ENCODE measurements around the gene FTSJ1. TPM values are rescaled to one million over a fixed set of nuclear protein-coding genes. Genes with fewer than 3 reads are reported as not detected.
"Not testable (repeated sequence)": the region's sequence is repeated elsewhere in the genome, so short reads cannot be mapped to it uniquely, and the experiment has no call there.

The FTSJ1 gene
- total RNA-seq, 1 donor from 2014 or later = 32.2 TPM

- Histone ChIP-seq H4K20me1 (ENCODE audit: low read depth) (no peaks in the 10 kb centered on the region), H3K79me2 (ENCODE audit: low read depth) (no peaks in the 10 kb centered on the region), H3K27ac (no peak overlapping the region), H3K4me2 (no peak overlapping the region), H3K27me3 (no peaks in the 10 kb centered on the region), H3K9ac (no peak overlapping the region), H2AFZ (replicated peaks) (no peak overlapping the region), H3F3A (ENCODE audit: low read depth) (no peaks in the 10 kb centered on the region), H3K4me3 (no peak overlapping the region), H3K9me3 (ENCODE audit: low read depth) (no peaks in the 10 kb centered on the region), H3K4me1 (no peaks in the 10 kb centered on the region), H3K36me3 (no peaks in the 10 kb centered on the region)
- Mint-ChIP-seq H3K36me3 (peaks cover 11% of the 10 kb centered on the region), H3K4me3 (no peak overlapping the region), H3K27me3 (ENCODE audit: insufficient read depth, low read depth) (peaks cover 5% of the 10 kb centered on the region), H3K4me1 (peaks cover 7% of the 10 kb centered on the region), H3K27ac (no peak overlapping the region), H3K9me3 (peaks cover 22% of the 10 kb centered on the region)
- DNase-seq (ENCODE audit: low spot score) = no peak
- TF ChIP-seq EZH2 (IDR thresholded peaks at IDR 0.05) = no peak
Measured at GRCh38 chrX:48515842-48516241, 39.8 kb downstream of the FTSJ1 start.

GRCh38 chrX:48516285-48516684, 40.3 kb downstream of the FTSJ1 start:
- Mint-ChIP-seq H3K27me3 (ENCODE audit: insufficient read depth, low read depth) (peaks cover 5% of the 10 kb centered on the region), H3K4me1 (peaks cover 12% of the 10 kb centered on the region)
- no peaks in the 10 kb centered on the region for H3K36me3 ChIP-seq

GRCh38 chrX:48516987-48517386, 41.0 kb downstream of the FTSJ1 start:
- H3K9me3 Mint-ChIP-seq = peaks cover 21% of the 10 kb centered on the region
- H3K9ac ChIP-seq = no peak overlapping the region
- H3K79me2 ChIP-seq (ENCODE audit: low read depth) = peaks cover under 1% of the 10 kb centered on the region
- H3K36me3 ChIP-seq = no peaks in the 10 kb centered on the region
- no peak overlapping the region for H3K4me2 ChIP-seq
- H3K9me3 ChIP-seq (ENCODE audit: low read depth) = no peaks in the 10 kb centered on the region
- no peaks in the 10 kb centered on the region for H3K4me1 ChIP-seq
- peaks cover 5% of the 10 kb centered on the region for H3F3A ChIP-seq (ENCODE audit: low read depth)
- no peak for DNase-seq (ENCODE audit: low spot score)
- peaks cover 10% of the 10 kb centered on the region for H3K36me3 Mint-ChIP-seq
- H3K27ac ChIP-seq = no peak overlapping the region
- TF ChIP-seq EZH2phosphoT487 (IDR thresholded peaks at IDR 0.05) (no peak), EZH2 (IDR thresholded peaks at IDR 0.05) (no peak), CTCF (IDR thresholded peaks at IDR 0.05) (no peak)
- H3K27me3 ChIP-seq = no peaks in the 10 kb centered on the region
- H3K4me3 ChIP-seq = no peak overlapping the region
- H3K27ac Mint-ChIP-seq = no peak overlapping the region
- peaks cover 12% of the 10 kb centered on the region for H3K4me1 Mint-ChIP-seq
- no peak overlapping the region for H2AFZ ChIP-seq (replicated peaks)
- H3K27me3 Mint-ChIP-seq (ENCODE audit: insufficient read depth, low read depth) = peaks cover 7% of the 10 kb centered on the region
- H4K20me1 ChIP-seq (ENCODE audit: low read depth) = no peaks in the 10 kb centered on the region
- H3K4me3 Mint-ChIP-seq = no peak overlapping the region

More at GRCh38 chrX:48516285-48516684, 40.3 kb downstream of the FTSJ1 start:
- Histone ChIP-seq H3K27me3 (no peaks in the 10 kb centered on the region), H3F3A (ENCODE audit: low read depth) (peaks cover 4% of the 10 kb centered on the region), H3K4me2 (no peak overlapping the region), H3K9ac (no peak overlapping the region), H3K4me3 (no peak overlapping the region), H2AFZ (replicated peaks) (no peak overlapping the region), H4K20me1 (ENCODE audit: low read depth) (no peaks in the 10 kb centered on the region), H3K27ac (no peak overlapping the region), H3K4me1 (no peaks in the 10 kb centered on the region), H3K9me3 (ENCODE audit: low read depth) (no peaks in the 10 kb centered on the region), H3K79me2 (ENCODE audit: low read depth) (no peaks in the 10 kb centered on the region)
- no peak for TF ChIP-seq EZH2phosphoT487 (IDR thresholded peaks at IDR 0.05)
- no peak for TF ChIP-seq CTCF (IDR thresholded peaks at IDR 0.05)
- TF ChIP-seq EZH2 (IDR thresholded peaks at IDR 0.05) = no peak
- no peak for DNase-seq (ENCODE audit: low spot score)
- peaks cover 11% of the 10 kb centered on the region for H3K36me3 Mint-ChIP-seq
- no peak overlapping the region for H3K27ac Mint-ChIP-seq
- H3K4me3 Mint-ChIP-seq = no peak overlapping the region
- peaks cover 23% of the 10 kb centered on the region for H3K9me3 Mint-ChIP-seq

- H3K27me3 ChIP-seq; H3F3A ChIP-seq (ENCODE audit: low read depth); H3K4me1 ChIP-seq; H4K20me1 ChIP-seq (ENCODE audit: low read depth); H3K36me3 ChIP-seq; H3K4me2 ChIP-seq; DNase-seq (ENCODE audit: low spot score); H3K4me3 ChIP-seq; H3K9me3 ChIP-seq (ENCODE audit: low read depth); H3K27me3 Mint-ChIP-seq (ENCODE audit: insufficient read depth, low read depth); H3K27ac ChIP-seq; H3K27ac Mint-ChIP-seq; H3K9ac ChIP-seq; H2AFZ ChIP-seq (replicated peaks); H3K4me3 Mint-ChIP-seq: not testable (repeated sequence)
- Mint-ChIP-seq H3K9me3 (peaks cover 16% of the 10 kb centered on the region), H3K4me1 (peaks cover 12% of the 10 kb centered on the region), H3K36me3 (peaks cover 10% of the 10 kb centered on the region)
- H3K79me2 ChIP-seq (ENCODE audit: low read depth) = peaks cover 26% of the 10 kb centered on the region
Measured at GRCh38 chrX:48519481-48519880, 43.5 kb downstream of the FTSJ1 start.

Data from neural progenitor cell (in vitro differentiated cells).